ENCODE results near the gene ADCYAP1R1.
A peak's percentile ranks its signal among the peaks of the same experiment; 100 is the strongest.

ADCYAP1R1 gene

GRCh38 chr7:31087351-31087750, 35.2 kb downstream of the ADCYAP1R1 start:
- DNase-seq (ENCODE audit: low read depth) = no peak

- no peak for DNase-seq (ENCODE audit: low read depth)
Observed at GRCh38 chr7:31091924-31092434, 39.9 kb downstream of the ADCYAP1R1 start.

- no peak for DNase-seq (ENCODE audit: low read depth)
Observed at GRCh38 chr7:31092606-31093005, 40.5 kb downstream of the ADCYAP1R1 start.

GRCh38 chr7:31093282-31093681, 41.2 kb downstream of the ADCYAP1R1 start:
- DNase-seq (ENCODE audit: low read depth) = no peak

- DNase-seq (ENCODE audit: low read depth) = no peak
Observed at GRCh38 chr7:31094271-31094670, 42.2 kb downstream of the ADCYAP1R1 start.

GRCh38 chr7:31095286-31096197, 43.4 kb downstream of the ADCYAP1R1 start:
- DNase-seq (ENCODE audit: low read depth) = no peak

- DNase-seq (ENCODE audit: low read depth) = no peak
Observed at GRCh38 chr7:31096198-31096876, 44.2 kb downstream of the ADCYAP1R1 start.

GRCh38 chr7:31096877-31097258, 44.8 kb downstream of the ADCYAP1R1 start:
- DNase-seq (ENCODE audit: low read depth) = no peak

- no peak for DNase-seq (ENCODE audit: low read depth)
Observed at GRCh38 chr7:31098642-31099360, 46.7 kb downstream of the ADCYAP1R1 start.

GRCh38 chr7:31099451-31100444, 47.6 kb downstream of the ADCYAP1R1 start:
- no peak for DNase-seq (ENCODE audit: low read depth)

GRCh38 chr7:31100445-31100844, 48.3 kb downstream of the ADCYAP1R1 start:
- peak; percentile 24 for DNase-seq (ENCODE audit: low read depth)

GRCh38 chr7:31100871-31101270, 48.8 kb downstream of the ADCYAP1R1 start:
- no peak for DNase-seq (ENCODE audit: low read depth)

- no peak for DNase-seq (ENCODE audit: low read depth)
Observed at GRCh38 chr7:31101544-31101943, 49.4 kb downstream of the ADCYAP1R1 start.

- DNase-seq (ENCODE audit: low read depth) = no peak
Observed at GRCh38 chr7:31102151-31102972, 50.3 kb downstream of the ADCYAP1R1 start.

GRCh38 chr7:31102973-31103850, 51.1 kb downstream of the ADCYAP1R1 start:
- no peak for DNase-seq (ENCODE audit: low read depth)

GRCh38 chr7:31104361-31105255, 52.5 kb downstream of the ADCYAP1R1 start:
- DNase-seq (ENCODE audit: low read depth) = no peak

GRCh38 chr7:31105256-31105950, 53.3 kb downstream of the ADCYAP1R1 start:
- DNase-seq (ENCODE audit: low read depth) = no peak
